Measurements from ENCODE around the gene ZMIZ1.

Gene ZMIZ1

DNA sequence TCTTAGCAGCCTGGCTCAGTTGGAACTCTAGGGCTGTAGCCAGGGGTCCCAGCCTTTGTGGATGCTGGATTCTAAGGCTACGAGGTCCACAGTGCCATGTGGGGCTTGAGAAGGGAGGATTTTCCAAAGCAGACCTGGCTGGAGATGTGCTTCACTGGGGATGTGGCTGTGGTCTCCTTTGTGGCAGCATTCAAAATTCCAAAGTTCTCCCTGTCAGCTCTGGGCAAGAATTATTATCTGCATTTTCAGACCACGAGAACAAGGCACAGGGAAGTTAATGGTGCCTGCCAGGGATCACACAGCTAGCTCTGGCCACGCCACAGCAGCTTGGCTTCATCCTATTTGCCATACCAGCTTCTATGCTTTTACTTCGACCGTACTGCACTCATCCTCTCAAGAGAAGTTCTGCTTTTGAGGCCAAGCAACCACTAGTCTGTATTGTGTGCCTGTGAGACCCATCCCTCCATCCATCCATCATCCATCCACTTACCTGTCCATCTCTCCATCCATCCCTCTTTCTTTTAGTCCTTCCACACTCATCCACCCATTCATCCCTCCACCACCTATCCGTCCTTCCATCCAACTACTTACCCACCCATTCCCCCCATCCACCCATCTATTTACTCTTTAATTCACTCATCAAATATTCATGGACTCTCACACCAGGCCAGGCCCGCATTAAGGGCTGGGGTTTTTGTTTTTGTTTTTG, 71.5 kb downstream of the ZMIZ1 start:
- H3K27ac ChIP-seq = no peak overlapping the region
- H3K9me3 ChIP-seq (ENCODE audit: severe bottlenecking) = no peaks in the 10 kb centered on the region
- H3K36me3 ChIP-seq = 0 out of 2 replicates have a peak, but pooled peaks cover 4% of the 10 kb centered on the region

DNA sequence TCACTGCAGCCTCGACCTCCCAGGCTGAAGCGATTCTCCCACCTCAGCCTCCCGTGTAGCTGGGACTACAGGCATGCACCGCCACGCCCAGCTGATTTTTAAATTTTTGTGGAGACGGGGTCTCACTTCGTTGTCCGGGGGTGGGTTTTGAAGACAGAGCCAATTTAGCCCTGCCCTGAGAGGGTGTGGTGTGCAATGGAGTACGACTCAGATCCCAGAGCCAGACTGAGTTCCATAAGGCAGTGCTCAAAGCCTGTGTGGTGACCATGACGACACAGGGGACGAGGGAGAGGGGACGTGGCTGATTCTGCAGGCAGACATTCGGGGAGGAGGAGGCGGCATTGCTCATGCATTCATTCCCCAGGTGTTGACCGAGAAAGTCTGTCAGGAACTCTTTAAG, 72.1 kb downstream of the ZMIZ1 start:
- no peak overlapping the region for H3K27ac ChIP-seq
- no peaks in the 10 kb centered on the region for H3K27me3 ChIP-seq (ENCODE audit: insufficient read depth, low read depth, severe bottlenecking)
- no peaks in the 10 kb centered on the region for H3K9me3 ChIP-seq (ENCODE audit: severe bottlenecking)
- TF ChIP-seq, protein P1, sequence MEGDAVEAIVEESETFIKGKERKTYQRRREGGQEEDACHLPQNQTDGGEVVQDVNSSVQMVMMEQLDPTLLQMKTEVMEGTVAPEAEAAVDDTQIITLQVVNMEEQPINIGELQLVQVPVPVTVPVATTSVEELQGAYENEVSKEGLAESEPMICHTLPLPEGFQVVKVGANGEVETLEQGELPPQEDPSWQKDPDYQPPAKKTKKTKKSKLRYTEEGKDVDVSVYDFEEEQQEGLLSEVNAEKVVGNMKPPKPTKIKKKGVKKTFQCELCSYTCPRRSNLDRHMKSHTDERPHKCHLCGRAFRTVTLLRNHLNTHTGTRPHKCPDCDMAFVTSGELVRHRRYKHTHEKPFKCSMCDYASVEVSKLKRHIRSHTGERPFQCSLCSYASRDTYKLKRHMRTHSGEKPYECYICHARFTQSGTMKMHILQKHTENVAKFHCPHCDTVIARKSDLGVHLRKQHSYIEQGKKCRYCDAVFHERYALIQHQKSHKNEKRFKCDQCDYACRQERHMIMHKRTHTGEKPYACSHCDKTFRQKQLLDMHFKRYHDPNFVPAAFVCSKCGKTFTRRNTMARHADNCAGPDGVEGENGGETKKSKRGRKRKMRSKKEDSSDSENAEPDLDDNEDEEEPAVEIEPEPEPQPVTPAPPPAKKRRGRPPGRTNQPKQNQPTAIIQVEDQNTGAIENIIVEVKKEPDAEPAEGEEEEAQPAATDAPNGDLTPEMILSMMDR (IDR thresholded peaks at IDR 0.05; ENCODE audit: low read depth, low read length) = no peak
- H3K36me3 ChIP-seq = 0 out of 2 replicates have a peak, but pooled peaks cover 4% of the 10 kb centered on the region
- no peak overlapping the region for H3K4me3 ChIP-seq (ENCODE audit: low read depth, low read length)
- no peak for DNase-seq

More for the DNA sequence above, 71.5 kb downstream of the ZMIZ1 start:
- TF ChIP-seq, protein P1 (IDR thresholded peaks at IDR 0.05; ENCODE audit: low read depth, low read length) = no peak
- Histone ChIP-seq H3K4me3 (ENCODE audit: low read depth, low read length) (no peak overlapping the region), H3K27me3 (ENCODE audit: insufficient read depth, low read depth, severe bottlenecking) (no peaks in the 10 kb centered on the region)
- no peak for DNase-seq

DNA sequence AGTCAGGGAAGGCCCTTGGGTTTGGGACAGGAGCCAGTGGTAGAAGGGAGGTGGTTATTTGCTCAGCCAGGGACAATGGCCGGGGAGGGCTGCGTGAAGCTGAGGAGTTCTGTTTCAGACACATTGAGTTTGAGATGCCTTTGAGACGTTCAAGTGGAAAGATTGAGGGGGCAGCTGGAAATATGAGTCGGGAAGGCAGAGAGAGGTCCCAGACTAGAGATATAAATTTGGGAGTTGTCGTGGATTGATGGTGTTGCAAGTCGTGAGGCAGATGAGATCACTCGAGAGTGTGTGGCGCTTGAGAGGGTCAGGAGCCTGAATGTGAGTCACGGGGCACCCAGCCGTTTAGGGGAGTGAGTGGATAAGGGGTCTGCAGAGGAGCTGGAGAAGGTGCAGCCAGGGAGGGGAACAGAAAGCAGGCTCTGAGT, 73.3 kb downstream of the ZMIZ1 start:
- Histone ChIP-seq H3K27me3 (ENCODE audit: insufficient read depth, low read depth, severe bottlenecking) (no peaks in the 10 kb centered on the region), H3K36me3 (0 out of 2 replicates have a peak, but pooled peaks cover 4% of the 10 kb centered on the region), H3K27ac (no peak overlapping the region), H3K9me3 (ENCODE audit: severe bottlenecking) (no peaks in the 10 kb centered on the region), H3K4me3 (ENCODE audit: low read depth, low read length) (no peak overlapping the region)
- TF ChIP-seq, protein P1 (IDR thresholded peaks at IDR 0.05; ENCODE audit: low read depth, low read length) = no peak
- no peak for DNase-seq

DNA sequence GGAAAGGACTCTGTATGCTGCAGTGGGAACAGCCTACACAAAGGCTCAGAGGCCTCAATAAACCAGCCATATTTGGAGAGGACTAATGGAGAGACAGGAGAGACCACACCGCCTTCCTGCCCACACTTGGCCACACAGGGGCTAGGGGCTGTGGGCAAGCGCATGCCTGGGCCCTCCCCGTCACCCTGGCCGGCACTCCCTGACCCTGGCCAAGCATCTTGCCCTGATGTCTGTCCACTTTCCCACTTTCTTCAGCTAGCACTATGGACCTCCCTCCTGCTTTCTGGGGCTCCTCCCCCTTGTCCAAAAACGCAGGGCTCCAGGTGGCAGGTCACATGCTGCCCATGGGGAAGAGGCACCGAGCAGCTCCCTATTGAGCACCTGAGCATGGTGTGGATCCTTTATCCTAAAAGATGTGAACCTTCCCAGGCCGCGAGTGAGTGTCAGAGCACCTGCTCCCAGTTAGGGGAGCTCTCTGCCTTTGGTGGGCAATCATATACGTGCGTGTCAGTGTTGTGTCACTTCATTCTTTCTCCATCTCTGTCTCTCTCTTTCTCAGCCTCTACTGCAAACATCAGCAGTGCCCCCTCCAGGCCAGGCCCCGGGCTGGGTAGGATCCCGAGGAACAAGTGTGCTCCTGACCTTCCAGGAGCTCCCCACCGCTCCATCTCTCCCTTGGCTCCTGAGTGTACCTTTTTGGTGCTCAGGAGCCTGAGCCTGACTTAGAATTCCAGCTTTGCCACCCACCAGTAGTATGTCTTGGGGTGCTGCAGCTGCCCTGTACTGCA, 74.0 kb downstream of the ZMIZ1 start:
- 0 out of 2 replicates have a peak, but pooled peaks cover 4% of the 10 kb centered on the region for H3K36me3 ChIP-seq
- DNase-seq = peak; percentile 61
- H3K27ac ChIP-seq = no peak overlapping the region

DNA sequence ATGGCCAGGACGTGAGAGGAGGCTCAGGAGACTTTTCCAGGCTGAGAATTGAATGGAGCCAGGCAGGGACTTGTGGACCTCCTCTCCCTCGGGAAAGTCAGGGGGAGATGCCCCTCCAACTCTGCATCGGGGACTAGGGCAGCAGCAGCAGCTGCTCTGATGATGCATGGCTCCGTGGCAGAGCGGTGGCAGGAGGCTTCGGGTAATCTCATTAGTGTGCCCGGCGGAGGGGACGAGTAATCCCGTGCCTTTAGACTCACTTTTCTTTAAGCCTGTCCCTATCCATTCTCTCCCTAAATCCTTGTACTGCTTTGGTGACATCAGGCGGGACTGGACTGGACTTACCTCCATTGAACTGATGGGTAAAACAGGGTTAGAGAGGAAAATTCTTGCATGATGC, 75.1 kb downstream of the ZMIZ1 start:
- H3K4me3 ChIP-seq (ENCODE audit: low read depth, low read length) = no peak overlapping the region
- H3K27me3 ChIP-seq (ENCODE audit: insufficient read depth, low read depth, severe bottlenecking) = no peaks in the 10 kb centered on the region
- TF ChIP-seq, protein P1 (IDR thresholded peaks at IDR 0.05; ENCODE audit: low read depth, low read length) = no peak
- H3K36me3 ChIP-seq = 0 out of 2 replicates have a peak, but pooled peaks cover 4% of the 10 kb centered on the region
- H3K9me3 ChIP-seq (ENCODE audit: severe bottlenecking) = no peaks in the 10 kb centered on the region
- no peak overlapping the region for H3K27ac ChIP-seq
- DNase-seq = peak; percentile 88

More for the DNA sequence above, 74.0 kb downstream of the ZMIZ1 start:
- Histone ChIP-seq H3K27me3 (ENCODE audit: insufficient read depth, low read depth, severe bottlenecking) (no peaks in the 10 kb centered on the region), H3K4me3 (ENCODE audit: low read depth, low read length) (no peak overlapping the region), H3K9me3 (ENCODE audit: severe bottlenecking) (no peaks in the 10 kb centered on the region)
- TF ChIP-seq, protein P1 (IDR thresholded peaks at IDR 0.05; ENCODE audit: low read depth, low read length) = peak; percentile 63

All from WERI-Rb-1 (cell line).